HG03521 (cell line): ENCODE results near the gene BID.

Experiments used
- ATAC-seq: cut with Tn5 transposase; IDR thresholded peaks from one replicate; pipeline ENCODE4 v1.9.1; 2021; ENCODE audit warnings: mild to moderate bottlenecking, moderate library complexity; ENCODE audit not compliant: unreplicated experiment

Gene BID

DNA sequence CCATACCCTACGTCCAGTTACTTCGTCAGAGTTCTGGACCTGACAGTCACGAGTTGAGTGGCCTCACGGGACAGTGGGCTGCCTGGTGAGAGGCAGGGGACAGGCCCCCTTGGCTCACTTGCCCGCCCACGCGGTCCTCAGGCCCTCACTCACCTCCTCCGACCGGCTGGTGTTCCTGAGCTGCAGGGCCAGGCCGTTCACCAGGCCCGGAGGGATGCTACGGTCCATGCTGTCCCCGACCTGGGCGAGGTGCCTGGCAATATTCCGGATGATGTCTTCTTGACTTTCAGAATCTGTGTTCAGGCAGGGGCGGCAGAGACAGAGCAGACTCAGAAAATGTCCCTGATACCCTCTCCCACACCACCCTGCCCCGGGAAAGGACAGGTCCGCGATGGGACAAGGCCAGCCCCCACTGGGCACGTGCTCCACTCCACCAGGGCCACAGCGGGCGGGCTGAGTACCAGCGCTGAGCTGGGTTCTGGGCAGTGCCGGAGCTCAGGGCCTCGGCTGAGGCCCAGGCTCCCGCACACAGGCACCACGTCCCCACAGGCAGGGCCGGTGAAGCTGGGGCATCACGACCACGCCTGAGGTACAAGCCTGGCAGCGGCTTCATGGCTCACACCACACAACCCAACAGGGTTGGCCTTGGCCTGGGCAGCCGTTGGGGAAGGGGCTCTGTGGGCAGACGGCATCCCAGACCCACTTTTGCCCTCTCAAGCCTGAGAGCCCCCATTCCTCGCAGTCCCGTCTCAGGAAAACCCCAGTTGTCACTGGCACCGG is 34.9 kb downstream of the BID start:
- no peak for ATAC-seq

DNA sequence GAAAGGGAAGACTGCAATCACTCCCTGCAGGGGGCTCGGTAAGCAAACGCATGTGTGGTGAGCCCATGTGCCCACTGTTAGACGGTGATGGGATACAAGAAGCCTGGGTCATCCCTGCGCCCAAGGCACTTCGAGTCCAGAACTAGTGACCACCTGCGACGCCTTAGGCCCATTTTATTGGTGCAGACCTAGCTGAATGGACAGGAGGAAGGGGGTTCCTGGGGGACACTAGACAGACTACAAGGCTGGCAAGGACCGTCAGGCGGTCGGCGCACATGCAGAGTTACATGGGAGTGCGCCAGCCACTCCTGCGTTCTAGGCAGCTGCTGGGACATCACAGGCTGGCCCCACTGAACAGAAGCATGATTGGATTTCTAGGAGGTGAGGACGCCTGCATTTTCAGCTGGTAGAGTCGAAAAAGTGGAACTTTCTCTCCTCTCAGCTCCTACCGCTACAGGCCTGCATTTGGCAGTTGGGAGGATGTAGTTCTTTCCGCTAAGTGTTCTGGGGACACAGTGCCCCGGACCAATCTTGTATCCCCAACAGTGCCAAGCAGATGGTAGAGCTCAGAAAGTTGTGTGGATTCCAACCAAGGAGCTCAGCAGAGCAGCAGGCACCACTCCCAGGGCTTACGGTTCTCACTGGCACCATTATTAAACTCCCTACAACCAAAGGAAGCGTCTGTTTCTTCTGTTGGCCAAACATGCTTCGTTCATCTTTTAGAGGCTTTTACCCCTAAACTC is 35.7 kb downstream of the BID start:
- no peak for ATAC-seq

DNA sequence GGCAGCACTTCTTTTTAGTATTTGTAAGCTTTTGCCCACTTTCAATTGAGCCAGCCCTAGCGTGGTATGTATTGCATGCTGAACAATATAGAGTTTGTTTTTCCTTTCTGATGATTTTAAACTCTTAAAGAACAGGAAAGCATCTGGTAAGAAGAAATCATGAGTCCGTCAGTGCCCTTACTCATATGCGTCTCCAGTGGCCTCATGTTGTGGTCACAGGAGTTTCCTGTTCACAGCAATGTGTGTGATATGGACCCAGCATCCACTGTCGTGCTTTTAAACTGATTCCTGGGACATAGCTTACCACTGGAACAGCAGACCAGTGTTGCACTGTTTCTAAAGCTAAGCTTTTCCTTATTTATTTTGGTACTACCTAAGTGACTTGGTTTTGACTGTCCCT is 40.1 kb downstream of the BID start:
- no peak for ATAC-seq

DNA sequence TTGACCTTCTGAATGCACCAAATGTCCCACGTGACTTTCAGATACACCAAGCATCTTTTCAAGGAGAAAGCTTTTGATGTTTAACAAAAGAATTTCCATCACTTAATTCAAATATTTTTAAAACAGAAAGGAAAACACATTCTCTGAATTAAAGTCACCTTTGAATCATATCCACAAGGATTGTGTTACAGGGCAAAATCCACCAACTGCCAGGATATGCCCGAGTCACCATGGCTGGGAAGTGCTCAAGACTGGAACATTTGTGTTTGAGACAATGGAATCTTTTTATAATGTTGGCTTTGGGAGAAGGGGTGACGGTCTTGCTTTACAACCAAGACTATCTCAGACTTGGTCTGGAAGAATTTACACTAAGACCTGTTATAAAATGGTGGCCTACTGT is 40.8 kb downstream of the BID start:
- no peak for ATAC-seq

DNA sequence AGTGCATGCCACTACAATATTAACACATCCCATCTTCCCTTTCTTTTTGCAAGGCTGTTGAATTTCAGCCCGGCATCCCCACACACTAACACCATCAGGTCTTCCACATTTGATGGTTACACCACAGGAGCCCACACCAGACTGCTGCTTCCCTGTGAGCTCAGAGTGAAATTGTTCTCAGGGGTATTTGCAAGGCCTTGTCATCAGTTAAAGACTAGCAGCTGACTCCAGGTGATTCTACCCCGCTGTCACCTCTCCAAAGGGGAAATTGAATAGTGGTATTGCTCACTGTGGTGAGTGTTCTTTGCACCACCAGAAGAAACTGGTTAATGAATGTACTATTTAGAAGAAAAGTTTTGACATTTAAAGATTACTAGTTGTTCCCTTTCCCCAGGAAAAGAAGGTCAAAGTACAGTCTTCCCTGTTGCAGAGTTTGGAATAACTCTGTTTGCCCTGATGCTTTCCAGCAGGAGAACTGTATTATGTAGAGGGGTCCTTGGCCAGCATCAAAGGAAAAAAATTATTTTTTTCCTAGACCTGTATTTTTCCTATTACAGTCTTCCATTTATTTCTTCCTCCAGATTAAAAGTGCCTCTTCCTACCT is 41.9 kb downstream of the BID start:
- no peak for ATAC-seq

DNA sequence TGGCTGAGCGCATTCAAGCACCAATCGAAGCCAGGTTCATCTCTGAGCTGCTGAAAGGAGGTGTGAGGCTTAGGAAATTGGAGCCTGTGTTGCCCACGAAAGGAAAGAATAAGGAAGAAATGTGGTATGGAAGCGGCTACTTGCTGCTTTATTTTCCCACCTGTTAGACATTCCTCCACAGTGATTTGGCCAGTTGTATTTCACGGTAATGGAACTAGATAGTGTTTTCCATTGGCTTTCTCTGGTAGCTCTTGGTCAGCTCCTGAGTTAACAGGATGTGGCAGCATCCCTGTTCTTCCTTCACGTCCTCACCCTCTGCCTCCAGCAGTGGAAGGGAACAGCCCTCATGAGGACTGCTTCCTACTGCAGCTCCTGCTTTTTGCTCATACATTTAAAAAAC is 44.7 kb downstream of the BID start:
- ATAC-seq, result no peak

DNA sequence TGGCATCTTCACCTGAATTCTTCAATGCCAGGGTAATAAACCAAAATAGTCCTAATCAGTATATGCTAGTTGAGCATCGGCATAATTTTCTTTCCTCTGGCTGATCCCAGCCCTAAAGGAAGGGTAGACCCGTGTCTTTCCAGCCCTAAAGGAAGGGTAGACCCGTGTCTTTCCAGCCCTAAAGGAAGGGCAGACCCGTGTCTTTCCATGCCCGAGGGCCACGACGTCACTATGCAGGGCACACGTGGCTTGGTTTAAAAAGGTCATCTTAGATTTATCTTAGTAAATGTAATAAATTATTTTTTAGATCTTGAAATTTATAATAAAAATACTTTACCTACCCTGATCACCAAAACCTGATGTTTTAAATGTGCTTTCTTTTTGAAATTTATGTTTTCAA is 45.5 kb downstream of the BID start:
- ATAC-seq, result no peak

DNA sequence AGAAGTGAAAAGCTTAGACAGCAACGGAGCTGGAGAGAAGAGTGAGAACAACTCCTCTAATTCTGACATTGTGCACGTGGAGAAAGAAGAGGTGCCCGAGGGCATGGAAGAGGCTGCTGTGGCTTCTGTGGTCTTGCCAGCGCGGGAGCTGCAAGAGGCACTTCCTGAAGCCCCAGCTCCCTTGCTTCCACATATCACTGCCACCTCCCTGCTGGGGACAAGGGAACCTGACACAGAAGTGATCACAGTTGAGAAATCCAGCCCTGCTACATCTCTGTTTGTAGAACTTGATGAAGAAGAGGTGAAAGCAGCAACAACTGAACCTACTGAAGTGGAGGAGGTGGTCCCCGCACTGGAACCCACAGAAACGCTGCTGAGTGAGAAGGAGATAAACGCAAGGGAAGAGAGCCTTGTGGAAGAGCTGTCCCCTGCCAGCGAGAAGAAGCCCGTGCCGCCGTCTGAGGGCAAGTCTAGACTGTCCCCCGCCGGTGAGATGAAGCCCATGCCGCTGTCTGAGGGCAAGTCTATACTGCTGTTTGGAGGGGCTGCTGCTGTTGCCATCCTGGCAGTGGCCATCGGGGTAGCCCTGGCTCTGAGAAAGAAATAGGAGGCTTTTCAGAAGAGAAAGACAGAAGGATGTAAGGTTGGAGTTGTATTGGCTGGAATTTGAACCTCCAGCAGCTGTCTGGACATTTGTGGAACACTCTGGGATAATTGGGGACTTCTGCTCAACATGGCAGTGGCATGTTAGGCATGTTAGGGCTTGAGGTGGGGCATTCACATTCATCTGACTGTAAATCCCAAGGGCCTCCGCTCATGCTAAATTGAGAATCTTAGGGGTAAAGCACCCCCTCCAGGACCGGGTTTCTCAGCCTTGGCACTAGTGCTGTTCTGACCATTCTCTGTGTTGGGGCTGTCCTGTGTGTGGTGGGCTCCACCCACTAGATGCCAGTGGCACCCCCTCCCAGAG is 47.1 kb downstream of the BID start:
- no peak for ATAC-seq

DNA sequence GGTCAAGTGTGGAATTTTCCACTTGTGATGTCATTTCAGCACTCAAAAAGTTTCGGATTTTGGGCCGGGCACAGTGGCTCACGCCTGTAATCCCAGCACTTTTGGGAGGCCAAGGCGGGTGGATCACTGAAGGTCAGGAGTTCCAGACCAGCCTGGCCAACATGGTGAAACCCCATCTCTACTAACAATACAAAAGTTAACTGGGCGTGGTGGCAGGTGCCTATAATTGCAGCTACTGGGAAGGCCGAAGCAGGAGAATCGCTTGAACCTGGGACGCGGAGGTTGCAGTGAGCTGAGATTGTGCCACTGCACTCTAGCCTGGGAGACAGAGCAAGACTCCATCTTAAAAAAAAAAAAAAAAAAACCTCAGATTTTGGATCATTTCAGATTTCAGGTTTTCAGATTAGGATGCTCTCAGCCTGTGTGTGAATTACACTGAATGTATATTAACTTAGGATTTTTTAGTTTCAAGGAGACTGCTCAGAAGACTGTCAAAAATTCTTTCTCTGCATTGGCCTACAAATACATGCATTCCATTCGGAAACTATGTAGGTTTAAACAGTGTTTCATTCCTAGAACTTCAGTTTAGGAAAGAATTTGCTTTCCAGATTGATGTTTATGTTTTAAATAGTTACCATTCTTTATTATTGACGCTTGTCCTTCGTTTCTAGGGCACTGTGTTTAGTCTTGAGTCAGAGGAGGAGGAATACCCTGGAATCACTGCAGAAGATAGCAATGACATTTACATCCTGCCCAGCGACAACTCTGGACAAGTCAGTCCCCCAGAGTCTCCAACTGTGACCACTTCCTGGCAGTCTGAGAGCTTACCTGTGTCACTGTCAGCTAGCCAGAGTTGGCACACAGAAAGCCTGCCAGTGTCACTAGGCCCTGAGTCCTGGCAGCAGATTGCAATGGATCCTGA is 48.0 kb downstream of the BID start:
- ATAC-seq, result no peak

DNA sequence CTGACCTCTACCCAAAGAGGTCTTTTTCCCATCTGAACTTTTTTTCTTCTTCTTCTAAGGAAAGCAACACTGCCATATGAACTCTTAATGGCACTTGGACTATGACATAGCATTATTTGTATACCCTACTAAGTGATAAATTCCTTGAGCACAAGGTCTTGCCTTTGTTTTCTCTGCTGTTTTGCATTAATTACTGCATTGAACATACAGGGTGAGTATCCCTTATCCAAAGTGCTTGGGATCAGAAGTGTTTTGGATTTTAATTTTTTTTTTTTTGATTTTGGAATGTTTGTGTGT is 48.8 kb downstream of the BID start:
- ATAC-seq, result no peak

DNA sequence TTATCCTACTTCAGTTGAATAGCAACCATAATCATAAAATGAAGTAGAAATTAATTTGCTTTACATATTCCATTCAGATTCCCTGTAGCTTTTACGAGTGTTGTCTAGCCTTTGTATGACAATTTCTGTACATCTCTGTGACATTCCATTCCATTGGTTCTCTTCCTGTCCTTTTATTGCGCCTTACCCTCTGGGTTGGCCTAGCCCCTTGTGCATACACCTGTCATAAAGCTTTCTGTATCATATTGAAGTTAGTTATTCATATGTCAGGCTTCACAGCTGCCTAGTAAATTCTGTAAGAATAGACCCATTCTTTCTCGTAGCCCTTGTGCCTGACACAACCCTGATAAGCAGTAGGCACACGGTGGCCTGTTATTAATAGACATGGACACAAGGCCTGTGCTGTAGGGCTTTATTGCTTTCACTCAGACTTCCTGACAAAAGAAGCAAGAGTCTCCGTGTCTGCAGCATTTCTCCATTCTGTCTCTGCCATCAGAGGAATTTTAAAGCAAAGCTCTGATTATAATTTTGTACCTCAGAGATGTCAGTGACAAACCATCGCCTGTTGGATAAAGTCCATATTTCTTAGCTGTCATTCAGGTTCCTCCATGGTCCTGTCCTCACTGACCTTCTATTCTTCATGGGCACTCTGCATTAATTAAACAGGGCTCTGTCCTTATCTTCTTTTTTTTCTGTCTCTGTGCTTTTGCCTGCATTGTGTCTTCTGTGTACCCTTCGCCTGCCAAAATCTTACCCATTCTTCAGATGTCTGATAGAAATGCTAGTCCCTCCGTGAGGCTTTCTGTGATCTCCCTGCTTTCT is 49.4 kb downstream of the BID start:
- ATAC-seq, result no peak

DNA sequence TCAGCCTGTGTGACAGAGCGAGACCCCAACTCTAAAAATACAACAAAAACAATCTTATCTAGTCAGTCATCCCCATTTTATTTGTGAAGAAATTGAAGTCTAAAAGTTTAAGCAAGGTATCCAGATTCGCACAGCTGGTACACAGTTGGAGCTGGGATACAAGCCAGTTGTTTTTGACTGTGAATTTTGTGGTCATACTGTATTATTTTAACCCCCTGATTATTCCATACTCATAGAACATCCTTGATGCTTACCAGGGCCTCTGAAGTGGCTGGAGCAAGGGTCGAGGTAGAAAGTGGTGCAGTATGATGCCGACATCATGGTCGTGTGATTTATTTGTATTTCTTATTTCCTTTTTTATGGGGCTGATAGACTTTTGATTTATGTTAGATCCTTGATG is 50.0 kb downstream of the BID start:
- no peak for ATAC-seq

DNA sequence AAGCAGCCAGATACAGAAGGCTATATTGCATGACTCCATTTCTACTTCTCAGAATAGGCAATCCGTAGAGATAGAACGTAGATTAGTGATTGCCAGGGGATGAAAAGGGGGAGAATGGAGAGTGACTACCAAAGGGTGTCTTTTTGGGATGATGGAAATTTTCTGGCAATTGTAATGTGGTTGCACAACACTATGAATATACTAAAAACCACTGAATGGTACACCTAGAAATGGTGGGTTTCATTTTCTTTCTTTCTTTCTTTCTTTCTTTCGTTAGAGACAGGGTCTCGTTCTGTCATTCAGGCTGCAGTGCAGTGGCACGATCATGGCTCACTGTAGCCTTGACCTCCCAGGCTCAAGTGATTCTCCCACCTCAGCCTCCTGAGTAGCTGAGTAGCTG is 54.4 kb downstream of the BID start:
- ATAC-seq, result no peak

DNA sequence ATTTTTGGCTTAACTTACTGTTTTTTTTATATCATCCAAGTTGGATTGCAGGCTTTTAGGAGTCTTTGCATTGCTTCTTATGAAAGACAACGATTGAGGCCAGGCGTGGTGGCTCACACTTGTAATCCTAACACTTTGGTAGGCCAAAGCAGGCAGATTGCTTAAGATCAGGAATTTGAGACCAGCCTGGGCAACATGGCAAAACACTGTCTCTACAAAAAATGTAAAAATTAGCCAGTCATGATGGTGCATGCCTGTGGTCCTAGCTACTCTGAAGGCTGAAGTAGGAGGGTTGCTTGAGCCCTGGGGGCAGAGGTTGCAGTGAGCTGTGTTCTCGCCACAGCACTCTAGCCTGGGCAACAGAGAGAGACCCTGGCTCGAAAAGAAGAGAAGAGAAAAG is 56.6 kb downstream of the BID start:
- no peak for ATAC-seq

DNA sequence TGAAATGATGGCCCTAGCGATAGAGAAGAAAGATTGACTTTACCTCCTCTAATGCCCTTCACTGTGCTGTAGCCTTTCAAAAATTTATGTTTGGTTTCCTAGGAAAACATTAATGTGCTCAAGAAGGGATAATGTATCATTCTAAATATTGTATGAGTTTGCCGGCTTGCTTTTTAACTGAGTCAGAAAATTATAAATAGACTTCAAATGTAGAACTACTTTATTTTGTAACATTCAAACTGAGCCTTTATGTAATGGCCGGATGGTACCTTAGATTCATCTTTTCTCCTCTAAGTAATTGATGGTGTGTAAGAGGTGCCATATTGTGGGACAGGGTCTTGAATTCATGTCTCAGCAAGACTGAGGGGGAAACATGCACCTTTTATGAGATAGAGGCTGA is 57.7 kb downstream of the BID start:
- ATAC-seq, result no peak

DNA sequence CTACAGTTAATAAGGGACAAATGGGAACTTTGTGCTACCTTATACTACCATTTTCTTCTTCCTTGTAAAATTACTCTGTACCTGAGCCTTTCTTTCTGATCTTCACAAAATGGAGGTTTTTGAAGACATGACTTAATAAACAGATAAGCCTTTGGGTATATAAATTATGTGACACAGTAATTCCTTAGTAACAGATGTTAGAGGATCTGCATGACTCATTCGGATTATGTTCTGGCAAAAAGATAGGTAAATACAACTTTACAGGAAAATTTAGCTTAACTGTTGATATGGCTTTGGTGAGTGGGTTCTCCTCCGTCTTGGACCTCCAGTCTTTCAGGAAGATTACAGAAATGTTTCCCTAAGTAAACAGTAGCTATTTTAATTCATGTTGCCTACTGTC is 61.8 kb downstream of the BID start:
- ATAC-seq, result no peak

DNA sequence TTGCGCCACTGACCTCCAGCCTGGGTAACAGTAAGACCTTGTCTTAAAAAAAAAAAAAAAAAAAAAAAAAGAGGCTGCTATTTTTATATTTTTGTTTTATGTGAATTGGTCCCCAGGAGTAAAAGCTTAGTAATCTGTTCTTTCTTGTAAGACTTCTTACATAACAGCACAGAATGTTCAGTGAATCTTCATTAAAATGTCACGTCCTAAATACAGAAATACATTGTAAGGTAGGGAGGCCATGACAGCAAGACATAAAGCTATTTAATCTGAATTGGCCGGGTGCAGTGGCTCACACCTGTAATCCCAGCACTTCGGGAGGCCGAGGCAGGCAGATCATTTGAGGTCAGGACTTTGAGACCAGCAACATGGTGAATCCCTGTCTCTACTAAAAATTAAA is 64.2 kb downstream of the BID start:
- no peak for ATAC-seq

DNA sequence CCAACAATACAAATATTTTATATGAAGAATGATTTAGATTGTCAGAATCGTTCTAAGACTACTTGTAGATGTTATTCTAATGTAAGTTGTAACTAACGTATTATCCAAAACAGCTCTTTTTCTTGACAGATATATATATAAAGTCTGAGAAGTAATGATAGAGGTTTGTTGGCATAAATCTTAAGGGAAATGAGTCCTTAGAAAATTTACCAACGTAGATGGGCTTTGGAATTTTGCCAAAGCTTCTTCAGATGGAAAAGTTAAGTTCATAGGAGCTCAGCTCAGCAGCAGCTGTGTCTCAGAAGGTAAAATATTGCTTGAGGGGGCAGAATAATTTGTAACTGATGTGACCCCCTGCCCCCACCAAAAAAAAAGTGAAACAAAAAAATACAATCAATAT is 66.7 kb downstream of the BID start:
- ATAC-seq, result no peak

DNA sequence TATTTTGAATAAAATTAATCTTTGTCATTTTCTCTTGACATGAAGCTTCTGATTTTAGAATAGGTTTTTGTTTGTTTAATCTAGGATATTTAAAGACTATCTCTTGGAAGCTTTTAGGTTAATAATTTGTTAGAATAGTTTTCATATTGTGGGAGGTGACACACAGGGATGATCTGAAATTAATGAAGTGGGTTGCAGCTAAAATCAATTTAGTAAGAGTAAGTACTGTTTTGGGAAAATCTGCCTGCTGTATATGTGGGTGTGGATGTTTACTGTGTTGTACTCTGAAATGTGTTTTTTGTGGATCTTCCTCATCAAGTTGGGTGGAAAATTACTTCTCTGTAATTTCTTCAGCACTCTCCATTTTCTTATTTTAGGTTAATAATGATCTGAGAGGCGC is 67.3 kb downstream of the BID start:
- no peak for ATAC-seq
